GM19025 (cell line): ENCODE measurements around the gene ZNRF2.

Experiments used
- ATAC-seq: cut with Tn5 transposase; IDR thresholded peaks from one replicate; pipeline ENCODE4 v1.9.1; 2021; ENCODE audit warnings: mild to moderate bottlenecking, low read depth, moderate library complexity; ENCODE audit not compliant: unreplicated experiment

Gene ZNRF2

GRCh38 chr7:30284298-30285066, at the start of gene ZNRF2:
ZNRF2 (plus strand) TSS chr7:30284597; CDS start chr7:30285358, 761 bp downstream.
- ATAC-seq = peak; percentile 82

- ATAC-seq = no peak
Observed at GRCh38 chr7:30237271-30237695, 47.1 kb upstream of the ZNRF2 start.

GRCh38 chr7:30238721-30239441, 45.5 kb upstream of the ZNRF2 start:
- ATAC-seq = peak; percentile 80

GRCh38 chr7:30240106-30240800, 44.1 kb upstream of the ZNRF2 start:
- ATAC-seq = no peak

- no peak for ATAC-seq
Observed at GRCh38 chr7:30241767-30242166, 42.6 kb upstream of the ZNRF2 start.

- no peak for ATAC-seq
Observed at GRCh38 chr7:30244340-30244739, 40.1 kb upstream of the ZNRF2 start.

GRCh38 chr7:30245913-30246312, 38.5 kb upstream of the ZNRF2 start:
- no peak for ATAC-seq

- ATAC-seq = no peak
Observed at GRCh38 chr7:30246392-30246791, 38.0 kb upstream of the ZNRF2 start.

- no peak for ATAC-seq
Observed at GRCh38 chr7:30247541-30248401, 36.6 kb upstream of the ZNRF2 start.

GRCh38 chr7:30249316-30249715, 35.1 kb upstream of the ZNRF2 start:
- ATAC-seq = no peak

GRCh38 chr7:30249986-30250774, 34.2 kb upstream of the ZNRF2 start:
- no peak for ATAC-seq

GRCh38 chr7:30251708-30252329, 32.6 kb upstream of the ZNRF2 start:
- no peak for ATAC-seq

GRCh38 chr7:30252885-30253795, 31.3 kb upstream of the ZNRF2 start:
- no peak for ATAC-seq

- no peak for ATAC-seq
Observed at GRCh38 chr7:30253796-30254165, 30.6 kb upstream of the ZNRF2 start.

- ATAC-seq = no peak
Observed at GRCh38 chr7:30254248-30254647, 30.1 kb upstream of the ZNRF2 start.

- ATAC-seq = no peak
Observed at GRCh38 chr7:30254717-30255063, 29.7 kb upstream of the ZNRF2 start.

GRCh38 chr7:30255064-30255769, 29.2 kb upstream of the ZNRF2 start:
- ATAC-seq = no peak
